K562 (cell line): ENCODE results near the gene C16orf92. TPM values are rescaled to one million over a fixed set of nuclear protein-coding genes. Genes with fewer than 3 reads are reported as not detected.

Source experiments
- AFF4 ChIP-seq: sonication (generic); formaldehyde crosslinking; IDR thresholded peaks from 2 replicates; pipeline ENCODE4 v1.8.0; 2023; ENCODE audit warnings: mild to moderate bottlenecking, missing genetic modification reagents
- ATF1 ChIP-seq, 2 experiments: fragments of 450-650 bp in 1 of 2; IDR thresholded peaks; 2 replicates each; pipeline ENCODE4 v1.6.1; 2016; ENCODE audit warnings: missing compliant biosample characterization in 1 of 2, missing genetic modification characterization in 1 of 2
- CTBP1 ChIP-seq: fragments of 450-650 bp; IDR thresholded peaks from 2 replicates; pipeline ENCODE4 v1.6.1; 2016; ENCODE audit warnings: borderline replicate concordance
- DIDO1 ChIP-seq: fragments of 450-650 bp; IDR thresholded peaks from 2 replicates; pipeline ENCODE4 v1.6.1; 2016; ENCODE audit warnings: low read depth, missing biosample characterization, missing genetic modification characterization
- ETV5 ChIP-seq: sonication (generic); formaldehyde crosslinking; IDR thresholded peaks from 2 replicates; pipeline ENCODE4 v1.4.0; 2020; ENCODE audit warnings: low read depth, mild to moderate bottlenecking, missing genetic modification reagents
- GTF2E2 ChIP-seq: fragments of 200-800 bp; sonication (Bioruptor generic); IDR thresholded peaks from 2 replicates; pipeline ENCODE4 v1.6.1; 2016; ENCODE audit warnings: missing genetic modification characterization, missing compliant biosample characterization
- NBN ChIP-seq: fragments of 450-650 bp; IDR thresholded peaks from 2 replicates; pipeline ENCODE4 v1.6.1; 2016; ENCODE audit warnings: low read depth, mild to moderate bottlenecking
- NFE2 ChIP-seq: IDR thresholded peaks from 2 replicates; pipeline ENCODE4 v1.6.1; 2014; ENCODE audit warnings: antibody characterized with exemption, low read depth
- PHF20 ChIP-seq: fragments of 450-650 bp; IDR thresholded peaks from 2 replicates; pipeline ENCODE4 v1.6.1; 2018; ENCODE audit not compliant: partially characterized antibody
- POU5F1 ChIP-seq: fragments of 150-350 bp; IDR thresholded peaks from 2 replicates; pipeline ENCODE4 v1.6.1; 2014; ENCODE audit warnings: borderline replicate concordance, low read length, low read depth, mild to moderate bottlenecking; ENCODE audit not compliant: partially characterized antibody
- SMAD3 ChIP-seq: fragments of 450-650 bp; formaldehyde crosslinking; conservative IDR thresholded peaks from 2 replicates; pipeline ENCODE4 v1.4.0; 2020; ENCODE audit warnings: mild to moderate bottlenecking
- SMC3 ChIP-seq: conservative IDR thresholded peaks from 2 replicates; pipeline ENCODE4 v1.6.1; 2011; ENCODE audit warnings: low read depth, low read length, improper control_type of control experiment; ENCODE audit not compliant: insufficient read depth
- SP1 ChIP-seq: sonication (generic); formaldehyde crosslinking; IDR thresholded peaks from 2 replicates; pipeline ENCODE4 v1.8.1; 2022; ENCODE audit warnings: mild to moderate bottlenecking, missing genetic modification reagents
- TAF1 ChIP-seq: IDR thresholded peaks from 2 replicates; pipeline ENCODE4 v1.6.1; 2011; ENCODE audit warnings: mild to moderate bottlenecking, low read length, moderate library complexity; ENCODE audit not compliant: insufficient read depth, control insufficient read depth, severe bottlenecking; ENCODE audit errors: extremely low read depth
- TBP ChIP-seq: optimal IDR thresholded peaks from 2 replicates; pipeline ENCODE3; 2011; ENCODE audit warnings: low read depth, low read length, improper control_type of control experiment
- TCFL5 ChIP-seq: fragments of 250-450 bp; sonication (Bioruptor Pico); conservative IDR thresholded peaks from 2 replicates; pipeline ENCODE4 v1.6.1; 2021; ENCODE audit warnings: mild to moderate bottlenecking, moderate library complexity, matching md5 sums
- TEAD4 ChIP-seq, 2 experiments: sonication (generic) in 1 of 2; formaldehyde crosslinking in 1 of 2; IDR thresholded peaks; 2 replicates each; pipeline versions ENCODE4 v1.6.1 to v1.8.0; 2012 to 2022; ENCODE audit warnings: borderline replicate concordance in 1 of 2, inconsistent platforms in 1 of 2, low read length in 1 of 2, mild to moderate bottlenecking in 1 of 2, missing genetic modification reagents in 1 of 2
- TOE1 ChIP-seq, 2 experiments: fragments of 450-650 bp in 1 of 2; sonication (generic) in 1 of 2; formaldehyde crosslinking in 1 of 2; IDR thresholded peaks; 2 replicates each; pipeline versions ENCODE4 v1.7.1 to v1.8.0; 2016 to 2022; ENCODE audit warnings: borderline replicate concordance in 2 of 2, mild to moderate bottlenecking in 2 of 2, antibody characterized with exemption in 1 of 2, inconsistent platforms in 1 of 2, low read depth in 1 of 2, missing genetic modification reagents in 1 of 2, moderate library complexity in 1 of 2
- TRIM24 ChIP-seq, 2 experiments: fragments of 450-650 bp; IDR thresholded peaks; 2 replicates each; pipeline ENCODE4 v1.6.1; 2016
- ZNF699 ChIP-seq: fragments of 250-450 bp; sonication (Bioruptor Pico); IDR thresholded peaks from 2 replicates; pipeline ENCODE4 v1.8.0; 2021; ENCODE audit warnings: mild to moderate bottlenecking, moderate library complexity; ENCODE audit not compliant: insufficient replicate concordance
- ZNF764 ChIP-seq: fragments of 250-450 bp; sonication (Bioruptor Pico); IDR thresholded peaks from 2 replicates; pipeline ENCODE4 v1.4.0; 2020; ENCODE audit warnings: low read depth, mild to moderate bottlenecking, moderate library complexity
- polyA plus RNA-seq, 8 experiments: library from polyadenylated mRNA; depleted of rRNA in 4 of 8; stranded (reverse) in 5 of 8; unstranded in 3 of 8; fragments of >200 nt; fragmentation: Nextera tagmentation in 2 of 8; fragmentation: Illumina TruSeq in 1 of 8; extraction: Ambion mirVana in 2 of 8; extraction: Trizol in 1 of 8; gene quantifications; 2 replicates each; pipeline versions ENCODE4 v1.2.1 to v1.2.3, GENCODE V29; 2011 to 2014; ENCODE audit warnings: inconsistent platforms in 1 of 8, missing spikeins in 1 of 8
- total RNA-seq, 7 experiments: library from RNA; depleted of rRNA in 6 of 7; stranded (reverse); fragments of >200 nt in 6 of 7; fragmentation: Illumina TruSeq in 2 of 7; extraction: Trizol in 2 of 7; gene quantifications; 2 replicates each; pipeline versions ENCODE4 v1.2.1 to v1.2.3, GENCODE V29; 2011 to 2021; ENCODE audit warnings: low replicate concordance in 1 of 7
- TF ChIP-seq, protein P1 (sequence below): sonication (generic); formaldehyde crosslinking; IDR thresholded peaks from 2 replicates; pipeline ENCODE4 v1.8.0; 2023; ENCODE audit warnings: mild to moderate bottlenecking, missing genetic modification reagents

C16orf92 gene
- total and polyA plus RNA-seq, 9 of the 15 experiments (the other 6 are each of a cell fraction or from before 2014, with no cell fraction given), result not detected

GRCh38 chr16:30052671-30053372 lies 29.8 kb downstream of the C16orf92 start (continued):
- TF ChIP-seq AFF4 (CRISPR knock-in tag), result peak; percentile 93; the same call in 1 of the 2 replicates
- TF ChIP-seq ATF1 (CRISPR knock-in tag; IDR thresholded peaks at IDR 0.05), result no peak
- peak; percentile 63; the same call in 1 of the 2 replicates for TF ChIP-seq ATF1 (tag; IDR thresholded peaks at IDR 0.05)
- TF ChIP-seq SMC3, result 0 out of 2 replicates have a peak, but pooled peaks have one; percentile 23
- TF ChIP-seq SP1, result peak; percentile 95
- TF ChIP-seq, protein P1, sequence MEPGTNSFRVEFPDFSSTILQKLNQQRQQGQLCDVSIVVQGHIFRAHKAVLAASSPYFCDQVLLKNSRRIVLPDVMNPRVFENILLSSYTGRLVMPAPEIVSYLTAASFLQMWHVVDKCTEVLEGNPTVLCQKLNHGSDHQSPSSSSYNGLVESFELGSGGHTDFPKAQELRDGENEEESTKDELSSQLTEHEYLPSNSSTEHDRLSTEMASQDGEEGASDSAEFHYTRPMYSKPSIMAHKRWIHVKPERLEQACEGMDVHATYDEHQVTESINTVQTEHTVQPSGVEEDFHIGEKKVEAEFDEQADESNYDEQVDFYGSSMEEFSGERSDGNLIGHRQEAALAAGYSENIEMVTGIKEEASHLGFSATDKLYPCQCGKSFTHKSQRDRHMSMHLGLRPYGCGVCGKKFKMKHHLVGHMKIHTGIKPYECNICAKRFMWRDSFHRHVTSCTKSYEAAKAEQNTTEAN (CRISPR knock-in tag), result 0 out of 2 replicates have a peak, but pooled peaks have one; percentile 23
- peak; percentile 53; the same call in 1 of the 2 replicates for TF ChIP-seq NBN
- TF ChIP-seq ETV5 (CRISPR knock-in tag), result peak; percentile 55
- peak; percentile 49; the same call in 1 of the 2 replicates for TF ChIP-seq GTF2E2 (tag)
- no peak for TF ChIP-seq ZNF699
- peak; percentile 46 for TF ChIP-seq TBP
- peak; percentile 59 for TF ChIP-seq TAF1
- TF ChIP-seq CTBP1, result peak; percentile 95
- peak; percentile 47; the same call in 1 of the 2 replicates for TF ChIP-seq TEAD4 (IDR thresholded peaks at IDR 0.05; ENCODE audit: low read length)
- peak; percentile 81; the same call in 1 of the 2 replicates for TF ChIP-seq TEAD4 (CRISPR knock-in tag; IDR thresholded peaks at IDR 0.05; ENCODE audit: borderline replicate concordance)
- TF ChIP-seq POU5F1, result peak; percentile 78
- TF ChIP-seq SMAD3 (CRISPR knock-in tag), result no peak
- 0 out of 2 replicates have a peak, but pooled peaks have one; percentile 15 for TF ChIP-seq NFE2
- peak; percentile 94 to 97 for TF ChIP-seq TRIM24 (IDR thresholded peaks at IDR 0.05)
- TF ChIP-seq TCFL5 (CRISPR knock-in tag), result no peak
- no peak for TF ChIP-seq DIDO1 (tag)
- TF ChIP-seq PHF20, result peak; percentile 59
- peak; percentile 90 for TF ChIP-seq TOE1 (IDR thresholded peaks at IDR 0.05; ENCODE audit: borderline replicate concordance)
- TF ChIP-seq TOE1 (CRISPR knock-in tag; IDR thresholded peaks at IDR 0.05; ENCODE audit: borderline replicate concordance, low read depth), result no peak
- no peak for TF ChIP-seq ZNF764 (CRISPR knock-in tag)
